NCI-H2196 treated with DMSO at 0.1 percent for 48 hours (cell line): ENCODE results near the gene ART4.

Experiments used
- DNase-seq: peaks from one replicate; lab custom pipeline; 2025; ENCODE audit not compliant: unreplicated experiment; lab: John Stamatoyannopoulos, UW

ART4 gene

DNA sequence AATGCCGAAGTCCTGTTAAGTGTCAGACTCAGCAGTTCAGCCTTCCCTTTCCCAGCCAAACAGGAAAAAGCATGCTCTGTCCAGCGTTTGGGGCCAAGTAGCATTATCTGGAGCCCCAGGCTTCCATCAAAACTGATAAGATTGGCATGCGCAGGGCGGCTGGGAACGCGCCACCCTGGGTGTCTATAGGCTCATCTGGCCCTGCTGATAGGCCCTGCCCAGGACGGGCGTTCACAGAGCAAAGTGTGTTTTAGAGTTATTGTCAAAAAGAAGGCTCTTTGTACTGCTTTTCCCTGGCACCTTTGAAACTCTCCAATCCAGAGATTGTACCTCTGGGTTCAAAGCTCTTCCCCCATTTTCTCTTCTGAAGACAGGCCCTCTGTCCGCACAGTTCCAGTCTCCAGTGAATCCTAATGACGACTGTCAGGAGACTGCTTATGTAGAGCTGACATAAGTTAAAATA is at the start of gene ART4:
ART4 (minus strand) TSS at position 102 of the 463 bp plus-strand sequence. CDS start 413 bp downstream, outside the sequence.
- DNase-seq, result no peak

DNA sequence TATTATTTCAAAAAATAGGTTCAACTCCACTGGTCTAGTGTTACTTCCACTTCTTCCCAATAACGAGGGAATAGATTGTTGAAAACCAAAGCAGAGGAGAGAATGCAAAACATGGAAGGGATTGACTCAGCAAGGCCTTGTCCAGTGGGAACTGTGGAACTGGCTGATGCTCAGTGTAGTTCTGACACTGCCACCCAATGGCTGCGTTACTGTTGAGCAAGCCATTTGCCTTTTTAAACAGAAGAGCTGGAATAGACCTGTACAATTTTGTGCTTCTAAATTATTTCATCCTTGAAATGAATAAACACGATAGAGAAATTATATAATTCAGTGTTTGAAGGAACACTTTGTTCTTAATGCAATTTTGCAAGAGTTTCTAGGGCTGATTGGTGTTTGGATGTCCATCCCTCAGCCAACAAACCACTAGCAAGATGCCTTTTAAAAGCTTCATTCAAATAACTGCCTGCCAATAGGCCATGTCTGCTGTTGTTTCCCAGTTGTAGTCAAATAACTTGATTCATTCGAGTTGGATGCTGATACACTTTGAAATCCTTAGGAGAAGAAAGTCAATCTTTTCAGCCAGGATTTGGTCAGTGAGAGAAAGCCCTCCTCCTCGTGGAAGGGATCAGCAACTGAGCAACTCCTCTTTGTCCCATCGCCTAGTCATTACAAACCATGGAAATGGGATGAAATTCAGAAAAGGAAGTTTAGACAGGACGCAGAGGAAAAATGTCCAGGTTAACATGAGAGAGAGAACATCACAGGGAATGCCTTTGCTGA is 49.6 kb upstream of the ART4 start:
- DNase-seq, result no peak

GRCh38 chr12:14890701-14891100 is 47.4 kb upstream of the ART4 start:
- no peak for DNase-seq

DNA sequence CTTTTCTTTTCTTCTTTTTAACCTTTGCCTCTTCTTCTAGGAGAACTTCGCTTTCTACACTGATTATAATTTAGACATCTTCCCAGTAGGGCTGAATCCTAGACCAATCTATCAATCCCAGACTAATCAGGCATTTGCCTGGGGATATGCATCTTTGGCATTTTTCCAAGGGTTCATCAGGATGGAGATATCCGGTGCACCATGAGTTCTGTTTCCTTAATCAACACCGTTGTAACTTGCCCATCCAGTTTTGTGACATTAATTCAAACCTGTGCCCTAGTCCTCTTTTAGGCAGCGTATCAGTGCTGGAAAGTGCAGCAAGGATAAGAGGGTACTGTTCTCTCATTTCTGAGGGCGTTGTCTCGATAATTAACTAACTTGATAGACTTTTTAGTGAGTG is 42.9 kb upstream of the ART4 start:
- no peak for DNase-seq

DNA sequence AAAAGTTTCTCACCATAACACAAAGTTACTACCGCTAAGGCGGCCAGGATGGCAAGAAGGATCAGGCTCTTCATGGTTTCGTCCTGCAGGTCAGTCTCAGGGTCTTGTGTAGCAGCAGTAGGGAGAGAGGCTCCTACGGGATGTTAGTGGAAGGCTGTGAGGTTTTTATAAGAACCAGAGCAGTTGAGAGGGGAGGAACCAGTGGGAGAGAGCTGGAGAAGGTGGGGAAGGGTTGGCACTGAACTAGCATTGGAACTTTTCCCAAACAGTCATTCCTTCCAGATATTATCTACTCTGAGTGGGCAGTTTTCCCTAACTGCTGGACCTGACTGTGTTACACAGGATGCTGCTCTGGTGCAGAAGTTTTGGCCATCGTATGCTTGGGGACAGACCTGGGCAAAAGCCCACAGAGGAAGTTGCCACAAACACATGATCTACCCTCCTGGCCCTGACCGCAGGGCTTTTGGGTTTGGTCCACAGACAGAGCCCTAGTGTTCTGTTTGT is 42.4 kb upstream of the ART4 start, which contains the start of gene MGP:
MGP (minus strand) TSS at position 137 of the 504 bp plus-strand sequence; CDS start at position 74, 63 bp downstream.
- DNase-seq, result no peak

DNA sequence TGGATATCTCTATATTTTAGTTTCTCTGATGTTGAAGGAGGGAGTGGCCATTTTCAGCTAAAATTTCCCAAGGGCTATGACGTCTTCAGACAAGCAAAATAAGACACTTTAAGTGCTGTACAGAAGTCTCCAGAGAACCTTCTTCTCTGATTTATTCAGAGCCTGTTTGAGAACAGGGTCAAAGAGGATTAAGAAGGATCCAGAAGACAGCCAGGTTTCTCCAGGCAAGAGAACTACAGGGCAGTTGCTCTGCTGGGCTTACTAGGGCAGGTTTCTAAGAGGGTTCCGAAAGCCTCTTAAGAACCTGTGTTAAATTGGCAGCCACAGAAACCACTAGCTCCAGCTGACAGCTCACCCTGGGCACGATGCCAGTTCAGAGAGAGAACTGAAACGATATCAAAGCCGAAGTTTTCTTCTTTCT is 41.1 kb upstream of the ART4 start:
- no peak for DNase-seq

- no peak for DNase-seq
These were observed 40.4 kb upstream of the ART4 start for GRCh38 chr12:14883686-14884085.

- no peak for DNase-seq
These were observed 37.6 kb upstream of the ART4 start for GRCh38 chr12:14880890-14881453.

DNA sequence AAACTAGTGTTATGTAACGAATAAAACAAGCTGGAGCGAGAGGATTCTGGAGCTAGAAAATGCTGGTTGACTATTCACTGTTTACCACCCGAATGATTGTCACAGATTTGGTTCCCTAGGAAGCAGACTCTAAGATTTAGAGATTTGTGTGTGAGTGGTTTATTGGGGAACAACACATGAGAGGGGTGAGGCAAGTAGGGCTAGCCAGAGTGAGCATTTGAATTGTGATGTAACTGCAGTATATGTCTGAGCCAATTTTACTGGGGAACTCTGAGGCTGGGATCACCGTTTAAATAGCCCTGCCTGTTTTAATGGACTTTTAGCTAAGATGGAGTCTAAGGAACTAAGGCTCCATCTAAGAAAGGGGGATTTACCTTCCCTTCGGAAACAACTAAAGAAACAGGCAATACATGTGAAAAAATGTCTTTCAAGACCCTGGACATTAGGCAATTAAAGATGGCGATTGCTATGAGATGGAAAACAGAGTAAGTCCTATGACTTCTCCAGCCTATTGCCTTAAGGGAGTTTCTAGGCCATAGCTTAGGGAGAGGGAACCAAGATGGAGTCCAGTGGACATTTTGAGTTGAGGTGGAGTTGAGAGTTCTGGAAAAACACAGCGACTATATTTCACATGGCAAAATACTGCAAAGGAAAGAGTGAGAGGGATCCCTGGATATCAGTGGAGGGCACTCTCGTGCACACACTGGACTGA is 36.1 kb upstream of the ART4 start:
- DNase-seq, result no peak

DNA sequence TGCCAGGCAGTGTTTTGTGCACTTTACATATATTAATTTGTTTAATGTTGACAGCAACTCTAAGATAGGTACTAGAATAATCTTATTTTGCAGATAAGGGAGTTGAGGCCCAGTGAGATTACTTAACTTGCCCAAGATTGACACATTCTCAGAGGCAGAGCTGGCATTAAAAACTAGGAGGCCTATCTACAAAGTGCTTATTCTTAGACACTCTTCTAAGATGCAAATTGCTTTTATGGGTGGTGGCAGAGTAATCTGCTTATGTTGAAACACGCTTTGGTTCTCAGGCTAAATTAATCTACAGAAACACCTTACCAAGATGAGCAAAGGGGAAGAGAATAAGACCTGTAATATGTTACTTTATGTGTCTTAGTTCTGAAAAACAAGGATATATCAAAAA is 35.2 kb upstream of the ART4 start:
- DNase-seq, result no peak

DNA sequence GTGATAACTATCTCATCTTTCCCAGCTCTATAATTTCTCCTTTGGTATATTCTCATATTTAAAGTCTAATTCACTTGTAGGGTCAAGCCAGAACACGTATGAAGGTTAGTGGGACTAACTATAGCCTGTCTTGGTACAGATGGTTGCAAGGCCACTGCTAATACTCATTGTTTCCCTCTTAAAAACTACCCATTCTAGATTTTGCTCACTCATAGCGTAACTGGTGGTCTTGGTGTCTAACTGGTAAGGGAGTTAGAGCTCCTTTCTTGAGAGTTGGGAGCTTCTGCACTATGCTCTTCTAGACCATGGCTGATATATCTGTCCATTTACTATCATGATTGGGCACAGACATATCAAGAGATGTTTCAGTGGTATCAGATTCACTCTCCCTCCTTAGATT is 33.5 kb upstream of the ART4 start:
- DNase-seq, result no peak

DNA sequence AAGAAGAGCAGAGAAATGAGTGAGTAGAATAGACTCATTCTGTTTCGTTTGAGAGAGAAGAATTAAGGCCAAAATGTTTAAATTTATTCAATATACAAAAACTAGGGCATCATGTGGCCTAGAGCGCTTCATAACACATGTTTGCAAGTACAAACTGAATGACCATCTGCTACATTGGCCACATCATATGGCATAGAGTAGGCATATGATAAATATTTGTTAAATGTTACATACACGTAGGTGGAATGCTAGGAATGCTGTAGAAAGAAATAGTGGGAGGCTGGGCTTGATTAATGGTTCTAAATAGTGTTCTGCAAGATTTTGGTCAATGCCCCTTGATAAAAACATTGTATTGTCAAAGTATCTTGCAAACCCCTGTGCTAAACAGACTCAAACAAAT is 31.6 kb upstream of the ART4 start:
- no peak for DNase-seq

DNA sequence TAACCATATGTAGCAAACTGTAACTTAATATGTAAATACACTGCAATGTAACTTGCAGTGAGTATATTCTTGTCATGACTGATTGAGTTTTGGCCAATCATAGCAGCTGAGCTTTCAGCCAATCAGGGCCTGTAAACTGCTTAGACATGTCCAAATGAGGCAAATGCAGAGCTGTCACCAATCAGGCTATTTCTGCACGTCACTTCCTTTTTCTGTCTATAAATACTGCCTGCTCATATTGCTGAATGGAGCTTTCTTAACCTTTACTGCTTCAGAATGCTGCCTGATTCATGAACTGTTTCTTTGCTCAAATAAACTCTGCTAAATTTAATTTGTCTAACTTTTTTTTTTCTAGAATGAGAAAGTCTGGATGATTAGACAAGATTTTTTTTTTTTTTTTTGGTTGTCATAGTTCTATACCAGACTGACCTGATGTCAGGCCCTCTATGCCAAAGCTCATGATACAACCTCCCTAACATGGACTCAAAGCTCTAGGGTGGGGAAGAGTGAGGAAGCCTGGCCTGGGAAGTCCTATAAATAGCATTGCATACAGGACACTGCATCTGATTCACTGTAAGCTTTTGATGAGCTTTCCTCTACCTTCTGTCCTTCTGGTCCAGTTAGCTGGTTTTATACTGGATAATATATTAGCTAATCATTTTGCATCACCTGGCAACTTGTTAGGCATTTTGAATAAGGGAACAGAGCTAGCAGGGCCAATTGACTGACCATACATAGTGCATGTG is 30.3 kb upstream of the ART4 start:
- no peak for DNase-seq

DNA sequence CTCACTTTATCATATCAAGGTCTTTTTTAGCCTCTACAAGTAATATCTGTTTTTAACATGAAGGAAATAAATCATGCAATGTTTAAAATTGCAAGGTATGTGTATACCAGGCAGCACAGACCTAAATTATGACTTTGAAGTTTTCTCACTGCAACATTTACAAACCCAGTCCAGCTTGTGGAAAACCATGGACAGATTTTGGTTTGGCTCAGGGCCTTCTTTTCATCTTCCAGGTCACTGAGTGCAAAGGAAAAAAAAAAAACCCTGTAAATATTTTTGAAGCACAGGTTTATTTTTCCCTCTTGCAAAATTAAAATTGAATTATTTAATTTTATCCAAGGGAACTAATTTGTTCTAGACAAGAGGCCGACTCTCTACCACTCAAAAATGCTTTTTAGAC is 28.6 kb upstream of the ART4 start:
- no peak for DNase-seq

DNA sequence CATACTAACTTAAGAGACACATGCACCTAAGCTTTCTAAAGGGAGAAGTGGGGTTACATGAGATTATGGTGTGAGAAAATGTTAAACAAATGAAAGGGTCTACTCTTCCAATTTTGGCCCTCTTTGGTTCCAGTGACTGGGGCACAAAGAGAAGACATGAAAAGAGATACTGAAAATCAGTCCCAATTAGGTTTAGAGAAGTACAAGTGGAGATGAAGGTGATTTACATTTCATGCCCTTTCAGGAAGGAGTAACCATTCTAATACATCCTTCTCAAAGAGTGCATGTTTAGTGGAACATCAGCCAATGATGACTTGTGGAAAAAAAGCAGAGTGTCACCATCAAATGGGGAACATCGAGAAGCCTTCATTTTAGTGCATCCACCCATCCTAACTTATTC is 27.9 kb upstream of the ART4 start:
- no peak for DNase-seq

DNA sequence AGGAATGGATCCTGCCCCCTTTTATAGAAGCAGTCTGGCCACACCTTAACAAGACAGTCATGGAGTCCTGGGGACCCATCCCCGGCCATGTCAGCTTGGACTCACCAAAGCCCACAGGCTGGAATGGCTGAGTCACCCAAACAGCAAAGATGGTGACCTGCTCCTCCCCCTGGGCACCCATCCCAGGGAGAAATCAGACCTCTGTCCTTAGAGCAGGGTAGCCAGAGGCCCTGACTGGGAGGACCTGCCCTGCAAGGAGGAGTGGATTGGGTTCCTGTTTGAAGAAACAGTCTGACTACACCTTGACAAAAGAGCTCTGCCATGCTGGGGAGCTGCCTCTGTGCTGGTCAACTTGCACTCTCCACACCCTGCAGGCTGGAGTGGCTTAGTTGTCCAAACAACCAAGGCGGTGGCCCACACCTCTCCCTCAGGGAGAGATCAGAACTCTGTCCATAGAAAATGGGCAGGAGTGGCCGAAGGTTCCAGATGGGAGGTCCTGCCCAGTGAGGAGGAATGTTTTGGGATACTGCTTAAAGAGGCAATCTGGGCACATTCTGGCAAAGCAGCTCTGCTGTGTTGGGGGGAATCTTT is 25.7 kb upstream of the ART4 start:
- DNase-seq, result no peak

GRCh38 chr12:14860490-14860889 is 17.2 kb upstream of the ART4 start:
- no peak for DNase-seq

- DNase-seq, result no peak
These were observed 15.2 kb upstream of the ART4 start for GRCh38 chr12:14858513-14858912.

GRCh38 chr12:14854586-14855183 is 11.4 kb upstream of the ART4 start:
- DNase-seq, result no peak

DNA sequence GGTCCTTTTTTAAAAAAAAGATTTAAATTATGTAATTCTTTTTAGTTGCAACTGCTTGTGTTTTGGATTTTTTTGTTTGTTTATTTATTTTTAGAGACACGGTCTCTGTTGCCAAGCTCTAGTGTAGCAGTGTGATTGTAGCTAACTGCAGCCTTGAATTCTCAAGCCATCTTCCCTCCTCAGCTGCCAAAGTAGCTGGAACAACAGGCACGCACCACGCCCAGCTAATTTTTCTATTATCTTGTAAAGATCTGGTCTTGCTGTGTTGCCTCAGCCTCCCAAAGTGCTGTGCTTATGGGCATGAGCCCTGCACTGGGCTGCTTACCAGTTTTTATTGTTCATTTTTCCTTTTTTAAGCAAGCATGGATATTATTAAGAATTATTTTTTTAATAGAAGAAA is 10.6 kb upstream of the ART4 start:
- no peak for DNase-seq
